Stimulated activated CD4-positive, alpha-beta T cell treated with anti-CD3 and anti-CD28 coated beads, Interleukin-4, amount 100 ng/mL, for 1 hour (primary cell): ENCODE data around the gene AP2M1.

Experiments used
- DNase-seq: peaks from one replicate; pipeline ENCODE4 v3.0.0-alpha.2; 2020

The AP2M1 gene

DNA sequence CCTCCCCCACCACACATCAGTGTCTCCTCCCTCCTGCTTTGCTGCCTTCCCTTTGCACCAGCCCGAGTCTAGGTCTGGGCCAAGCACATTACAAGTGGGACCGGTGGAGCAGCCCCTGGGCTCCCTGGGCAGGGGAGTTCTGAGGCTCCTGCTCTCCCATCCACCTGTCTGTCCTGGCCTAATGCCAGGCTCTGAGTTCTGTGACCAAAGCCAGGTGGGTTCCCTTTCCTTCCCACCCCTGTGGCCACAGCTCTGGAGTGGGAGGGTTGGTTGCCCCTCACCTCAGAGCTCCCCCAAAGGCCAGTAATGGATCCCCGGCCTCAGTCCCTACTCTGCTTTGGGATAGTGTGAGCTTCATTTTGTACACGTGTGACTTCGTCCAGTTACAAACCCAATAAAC lies 9.0 kb downstream of the AP2M1 start:
- DNase-seq: no peak

DNA sequence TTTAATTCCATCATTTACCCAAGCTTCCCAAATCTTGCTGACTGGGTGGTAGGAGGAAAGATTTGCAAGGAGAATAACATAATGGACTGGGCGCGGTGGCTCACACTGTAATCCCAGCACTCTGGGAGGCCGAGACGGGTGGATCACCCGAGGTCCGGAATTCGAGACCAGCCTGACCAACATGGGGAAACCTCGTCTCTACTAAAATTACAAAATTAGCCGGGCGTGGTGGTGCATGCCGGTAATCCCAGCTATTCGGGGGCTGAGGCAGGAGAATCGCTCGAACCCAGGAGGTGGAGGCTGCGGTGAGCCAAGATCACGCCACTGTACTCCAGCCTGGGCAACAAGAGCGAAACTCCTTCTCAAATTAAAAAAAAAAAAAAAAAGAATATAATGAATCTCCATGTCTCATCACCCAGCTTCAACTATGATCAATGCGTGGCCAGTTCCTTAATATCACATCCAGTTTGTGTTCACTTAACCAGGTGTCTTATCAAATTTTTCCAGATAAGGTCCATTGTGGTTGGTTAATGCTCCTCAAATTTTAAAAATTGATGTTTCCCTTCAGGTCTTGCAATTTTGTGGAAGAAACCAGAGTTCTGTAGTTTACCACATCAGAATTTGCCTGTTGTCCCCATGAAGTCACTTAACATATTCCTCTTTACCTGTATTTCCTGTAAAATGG lies 10.0 kb downstream of the AP2M1 start:
- DNase-seq: no peak

DNA sequence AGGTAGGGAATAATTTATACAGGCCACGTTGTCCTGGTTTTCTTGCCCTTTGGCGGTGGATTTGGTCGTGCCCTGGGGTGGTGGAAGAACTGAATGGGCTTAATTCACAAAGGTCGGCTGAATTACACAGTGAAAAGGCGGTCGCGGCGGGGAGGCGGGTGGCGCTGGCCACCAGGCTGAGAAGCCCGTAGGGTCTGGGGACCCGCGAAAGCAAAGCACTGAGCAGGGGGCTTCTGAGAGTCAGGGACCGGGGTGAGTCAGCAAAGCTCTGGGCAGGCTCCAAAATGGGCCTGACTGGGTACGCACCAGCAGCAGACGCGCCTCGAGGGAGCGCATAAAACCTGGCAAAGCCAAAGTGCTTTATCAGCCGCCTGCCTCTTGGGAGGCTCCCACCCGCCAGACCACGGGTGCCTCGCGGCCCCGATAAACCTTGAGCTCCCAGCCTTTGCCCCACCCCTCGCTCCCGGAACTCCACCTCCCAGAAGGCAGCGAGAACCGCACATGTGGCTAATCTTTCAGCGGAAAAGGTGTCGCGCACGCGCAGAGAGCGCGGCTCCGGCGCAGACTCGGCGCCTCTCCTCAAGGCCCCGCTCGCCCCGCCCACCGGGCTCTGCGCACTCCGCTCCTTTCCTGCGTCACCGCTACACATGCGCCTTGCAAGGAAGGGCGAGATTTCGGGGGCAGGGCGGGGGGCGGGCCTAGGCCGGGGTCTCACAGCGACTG lies 11.0 kb downstream of the AP2M1 start:
- peak; percentile 99 for DNase-seq

DNA sequence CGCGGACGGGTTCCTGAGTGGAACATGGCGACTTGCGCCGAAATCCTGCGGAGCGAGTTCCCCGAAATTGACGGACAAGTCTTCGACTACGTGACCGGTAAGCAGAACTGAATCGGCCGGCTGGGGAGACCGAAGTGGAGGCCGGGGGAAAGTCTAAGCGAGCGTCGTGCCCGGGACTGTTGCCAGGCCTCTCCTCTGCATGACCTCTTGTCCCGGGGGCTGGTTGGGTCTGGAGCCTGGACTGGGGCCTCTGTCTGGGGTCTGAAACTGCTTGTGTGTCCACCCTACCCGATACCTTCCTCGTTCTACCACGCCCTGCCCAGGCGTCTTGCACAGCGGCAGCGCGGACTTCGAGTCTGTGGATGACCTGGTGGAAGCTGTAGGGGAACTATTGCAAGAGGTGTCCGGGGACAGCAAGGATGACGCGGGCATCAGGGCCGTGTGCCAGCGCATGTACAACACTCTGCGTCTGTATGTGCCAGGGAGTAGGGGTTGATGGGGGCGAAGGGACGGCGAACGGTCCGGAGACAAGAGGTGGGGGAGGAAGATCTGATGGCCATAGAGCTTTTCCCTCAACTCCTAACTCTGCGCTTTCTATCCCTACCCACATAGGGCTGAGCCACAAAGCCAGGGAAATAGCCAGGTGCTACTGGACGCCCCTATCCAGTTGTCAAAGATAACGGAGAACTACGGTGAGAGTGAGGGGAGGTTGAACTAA lies 11.7 kb downstream of the AP2M1 start, which contains the start of gene ABCF3:
ABCF3 (plus strand) TSS at position 16 of the 718 bp plus-strand sequence; CDS start at position 25, 9 bp downstream.
- DNase-seq: no peak

GRCh38 chr3:184186902-184187207 lies 12.2 kb downstream of the AP2M1 start:
- DNase-seq: no peak

GRCh38 chr3:184188080-184188479 lies 13.4 kb downstream of the AP2M1 start:
- DNase-seq: no peak

- no peak for DNase-seq
Observed at GRCh38 chr3:184189421-184189820, 14.8 kb downstream of the AP2M1 start.

DNA sequence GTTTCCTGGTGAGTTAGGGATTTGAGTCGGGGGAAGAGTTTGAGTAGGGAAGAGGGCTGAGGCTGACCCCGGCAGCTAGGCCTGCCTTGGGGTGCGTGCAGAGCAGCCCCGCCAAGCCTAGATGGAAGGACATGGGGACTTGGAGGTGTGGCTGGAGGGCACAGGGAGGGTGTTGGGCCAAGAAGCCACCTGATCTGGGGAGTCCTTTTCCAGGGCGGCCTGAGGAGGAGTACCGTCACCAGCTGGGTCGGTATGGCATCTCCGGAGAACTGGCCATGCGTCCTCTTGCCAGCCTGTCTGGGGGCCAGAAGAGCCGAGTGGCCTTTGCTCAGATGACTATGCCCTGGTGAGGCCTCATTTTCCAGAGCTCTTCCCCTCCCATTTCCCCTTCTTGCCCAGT lies 18.2 kb downstream of the AP2M1 start:
- DNase-seq: no peak

GRCh38 chr3:184193991-184194539 lies 19.4 kb downstream of the AP2M1 start:
- DNase-seq: no peak

GRCh38 chr3:184196536-184196935 lies 21.9 kb downstream of the AP2M1 start:
- no peak for DNase-seq

DNA sequence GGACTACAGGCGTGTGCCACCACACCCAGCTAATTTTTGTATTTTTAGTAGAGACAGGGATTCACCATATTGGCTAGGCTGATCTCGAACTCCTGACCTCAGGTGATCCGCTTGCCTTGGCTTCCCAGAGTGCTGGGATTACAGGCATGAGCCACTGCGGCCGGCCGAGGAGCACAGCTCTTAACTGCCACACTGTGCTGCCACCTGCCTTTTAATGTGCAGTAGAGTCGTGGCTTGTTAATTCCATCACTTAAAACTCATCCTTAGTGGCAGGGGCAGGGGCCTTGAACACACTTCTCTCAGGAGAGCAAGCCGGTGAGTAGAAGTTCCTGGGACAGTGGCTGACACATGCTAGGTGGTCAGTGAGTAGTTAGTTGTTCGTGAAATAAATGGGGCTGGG lies 23.9 kb downstream of the AP2M1 start:
- DNase-seq: no peak

DNA sequence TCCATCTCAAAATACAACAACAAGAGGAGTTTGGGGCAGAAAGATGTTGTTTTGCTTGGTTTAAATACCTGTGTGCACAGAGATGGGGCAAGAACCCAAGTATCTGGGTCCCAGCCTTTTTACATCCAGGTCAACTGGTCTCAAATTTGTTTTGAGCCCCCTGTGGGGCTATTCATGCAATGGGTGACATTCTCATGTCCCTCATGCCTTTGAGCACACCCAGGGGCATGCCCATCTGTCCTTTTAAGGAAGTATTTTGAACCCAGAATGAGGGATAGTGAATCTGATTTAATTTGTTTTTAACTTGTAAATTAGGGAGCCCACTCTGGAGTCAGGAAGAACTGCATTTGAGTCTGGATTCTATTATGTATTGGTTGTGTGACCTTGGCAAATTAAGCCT lies 26.2 kb downstream of the AP2M1 start:
- no peak for DNase-seq

DNA sequence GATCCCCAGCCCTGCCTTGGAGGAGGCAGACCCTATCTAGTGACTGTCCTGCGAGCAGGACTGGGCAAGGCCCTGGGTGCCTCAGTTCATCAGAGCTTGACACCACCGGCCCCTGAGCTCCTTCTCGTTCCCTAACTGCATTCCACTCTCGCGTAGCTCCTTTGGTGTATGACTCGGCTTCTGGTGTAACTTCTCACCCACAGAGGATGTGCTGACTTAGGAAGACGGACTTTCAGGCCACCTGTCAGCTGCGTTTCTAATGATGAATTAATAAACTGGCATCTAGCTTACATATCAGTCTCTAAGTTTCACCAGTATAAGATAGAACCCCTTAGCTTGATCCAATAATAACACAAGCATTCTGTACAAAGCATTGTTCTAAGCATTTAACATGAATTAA lies 28.9 kb downstream of the AP2M1 start:
- DNase-seq: no peak

GRCh38 chr3:184209146-184209923 lies 34.7 kb downstream of the AP2M1 start:
- DNase-seq: no peak

DNA sequence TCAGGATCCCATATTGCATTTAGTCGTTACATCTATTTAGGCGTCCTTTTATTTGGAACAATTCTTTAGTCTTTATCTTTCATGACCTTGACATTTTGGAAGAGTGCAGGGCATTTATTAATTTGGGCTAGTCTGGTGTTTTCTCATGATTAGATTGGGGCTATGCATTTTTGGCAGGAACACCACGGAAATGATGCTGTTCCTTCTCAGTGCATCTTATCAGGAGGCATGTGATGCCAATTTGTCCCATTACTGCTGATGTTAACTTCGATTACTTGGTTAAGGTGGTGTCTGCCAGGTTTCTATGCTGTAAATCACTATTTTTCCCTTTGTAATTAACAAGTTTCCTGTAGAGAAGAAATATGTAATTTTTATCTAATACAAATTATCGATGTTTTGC lies 36.6 kb downstream of the AP2M1 start:
- DNase-seq: no peak

DNA sequence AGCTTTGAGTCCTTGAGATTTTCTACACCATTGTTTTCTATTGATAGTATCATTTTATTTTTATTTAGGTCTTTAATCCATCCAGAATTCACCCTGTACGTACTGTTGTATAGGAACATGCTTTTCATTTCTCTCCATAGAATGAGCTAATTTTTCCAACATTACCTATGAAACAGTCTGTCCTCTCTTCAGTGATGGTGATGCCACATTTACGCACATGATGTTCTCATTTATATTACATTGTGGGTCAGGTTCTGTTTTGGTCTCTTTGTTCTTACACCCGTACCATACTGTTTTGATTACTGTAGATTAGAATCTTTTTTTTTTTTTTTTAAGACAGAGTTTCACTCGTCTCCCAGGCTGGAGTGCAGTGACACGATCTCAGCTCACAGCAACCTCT lies 37.1 kb downstream of the AP2M1 start:
- no peak for DNase-seq

DNA sequence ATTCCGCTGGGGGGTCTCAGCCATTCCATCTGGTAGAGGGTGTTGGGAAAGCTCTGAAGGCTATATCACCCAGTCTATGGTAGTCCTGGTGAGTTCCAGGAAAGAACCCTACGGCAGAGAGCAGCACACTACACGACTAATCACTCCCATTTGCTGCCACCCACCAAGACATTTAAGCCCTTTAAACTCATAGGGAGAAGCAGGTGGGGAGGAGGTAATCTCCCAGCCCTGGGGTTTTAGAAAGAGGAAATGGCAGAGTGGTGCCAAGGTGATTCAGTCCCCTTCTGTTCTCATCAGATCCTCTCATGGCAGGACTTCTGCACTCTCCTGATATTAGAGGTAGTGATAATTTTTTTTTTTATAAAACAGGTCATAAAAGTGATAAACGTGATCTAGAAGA lies 44.2 kb downstream of the AP2M1 start:
- DNase-seq: no peak

GRCh38 chr3:184222521-184222920 lies 47.9 kb downstream of the AP2M1 start:
- no peak for DNase-seq

DNA sequence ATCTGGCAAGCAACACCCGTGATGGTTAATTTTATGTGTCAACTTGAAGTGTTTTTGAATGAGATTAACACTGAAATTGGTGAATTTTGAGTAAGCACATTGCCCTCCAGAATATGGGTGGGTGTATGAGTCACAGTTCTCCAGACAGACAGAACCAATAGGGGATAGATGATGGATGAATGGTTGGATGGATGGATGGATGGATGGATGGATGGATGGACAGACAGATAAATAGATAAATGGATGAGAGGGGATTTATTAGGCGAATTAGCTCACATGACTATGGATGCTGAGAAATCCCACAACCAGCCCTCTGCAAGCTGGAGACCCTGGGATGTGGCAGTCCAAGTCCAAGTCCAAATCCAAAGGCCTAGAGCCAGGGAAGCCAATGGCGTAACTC lies 49.3 kb downstream of the AP2M1 start:
- DNase-seq: no peak

DNA sequence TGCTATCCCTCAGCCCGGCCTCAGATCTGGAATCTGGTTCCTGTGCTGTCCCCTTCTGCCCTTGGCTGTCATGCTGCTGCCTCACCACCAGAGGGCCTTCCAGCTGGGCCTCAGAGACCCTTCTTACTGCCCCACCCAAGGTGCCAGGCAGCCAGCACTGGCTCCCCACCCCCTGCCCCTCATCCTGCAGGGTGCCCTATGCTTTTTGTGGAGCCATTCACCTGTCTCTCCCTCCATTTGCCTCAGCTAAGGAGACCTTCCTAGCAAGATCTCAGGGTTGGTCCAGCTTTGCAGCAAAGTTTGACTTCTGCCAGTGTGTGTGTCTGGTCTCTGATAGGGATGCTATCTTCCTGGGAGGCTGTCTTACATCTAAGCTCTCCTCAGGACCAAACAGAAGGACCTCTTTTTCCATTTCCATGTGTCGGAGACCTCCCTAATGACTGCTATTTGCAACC lies 52.9 kb downstream of the AP2M1 start:
- peak; percentile 55 for DNase-seq

DNA sequence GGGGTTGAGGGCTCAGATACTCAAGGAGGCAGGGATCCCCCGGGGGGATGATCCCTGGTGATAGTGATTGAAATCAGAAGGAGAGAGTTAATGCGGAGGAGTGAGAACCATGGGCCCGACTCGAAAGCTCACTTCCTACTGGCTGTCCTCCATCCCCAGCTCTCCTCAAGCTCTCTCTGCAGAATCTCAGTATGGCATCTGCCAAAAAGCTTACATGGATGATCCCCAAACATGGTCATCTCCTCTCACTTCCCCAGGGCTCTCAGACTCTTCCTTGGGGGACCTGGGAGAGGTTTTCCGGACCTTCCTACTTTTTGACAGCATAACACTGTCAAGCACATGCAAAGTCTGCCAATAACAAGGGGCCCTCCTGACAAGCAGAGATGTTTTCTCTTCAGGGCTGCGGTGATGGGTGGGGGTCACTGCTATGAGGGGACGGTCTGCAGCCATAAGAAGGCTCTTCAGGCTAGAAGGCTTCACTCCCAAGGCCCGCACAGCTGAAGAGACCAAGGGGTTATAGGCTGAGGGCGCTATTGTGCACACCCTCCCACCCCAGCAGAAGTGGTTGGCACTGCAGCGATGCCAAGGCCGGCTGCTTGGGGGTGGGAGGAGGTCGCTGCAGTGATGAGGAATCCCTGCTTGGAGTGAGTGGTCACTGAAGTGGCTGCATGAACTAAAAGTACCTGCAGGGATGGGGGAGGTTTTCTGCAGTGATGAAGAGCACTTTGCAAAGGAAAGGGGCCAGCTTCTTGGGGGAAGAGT lies 53.9 kb downstream of the AP2M1 start:
- no peak for DNase-seq

- peak; percentile 71 for DNase-seq
Observed at GRCh38 chr3:184229394-184230080, 54.9 kb downstream of the AP2M1 start, which contains the start of gene VWA5B2. VWA5B2 (plus strand) TSS chr3:184229585; CDS start chr3:184230529, 944 bp downstream.
